ENCODE results near the gene BCS1L.

GRCh38 chr2:218645126-218645525 is 14.4 kb upstream of the BCS1L start:
- TF ChIP-seq TAF1 (IDR thresholded peaks at IDR 0.05; ENCODE audit: borderline replicate concordance, insufficient read depth, low read length) (no peak), POLR2AphosphoS5 (IDR thresholded peaks at IDR 0.05; ENCODE audit: low read depth, low read length) (no peak)
